Stimulated activated CD4-positive, alpha-beta T cell treated with anti-CD3 and anti-CD28 coated beads, Interleukin-15, amount 100 ng/mL, for 1 hour (primary cell): Measurements from ENCODE around the gene SMCO4.

Experiments
- DNase-seq, 2 donors: peaks; one replicate each; pipeline ENCODE4 v3.0.0-alpha.2; 2020; ENCODE audit warnings: low read depth in 1 of 2, low spot score in 1 of 2

The SMCO4 gene

GRCh38 chr11:93528757-93529645 is 14.2 kb downstream of the SMCO4 start:
- DNase-seq: no peak

GRCh38 chr11:93528252-93528651 is 14.9 kb downstream of the SMCO4 start:
- DNase-seq: no peak

GRCh38 chr11:93526641-93527583 is 16.3 kb downstream of the SMCO4 start:
- no peak for DNase-seq

- no peak for DNase-seq
These were observed 16.9 kb downstream of the SMCO4 start for GRCh38 chr11:93526346-93526633.

GRCh38 chr11:93525601-93526345 is 17.4 kb downstream of the SMCO4 start:
- no peak for DNase-seq

GRCh38 chr11:93524858-93525257 is 18.3 kb downstream of the SMCO4 start:
- no peak for DNase-seq

- no peak for DNase-seq
These were observed 19.0 kb downstream of the SMCO4 start for GRCh38 chr11:93524173-93524536.

GRCh38 chr11:93520726-93521509 is 22.3 kb downstream of the SMCO4 start:
- no peak for DNase-seq

- no peak for DNase-seq
These were observed 24.0 kb downstream of the SMCO4 start for GRCh38 chr11:93519179-93519578.

GRCh38 chr11:93518081-93518480 is 25.1 kb downstream of the SMCO4 start:
- DNase-seq: no peak

- DNase-seq: no peak
These were observed 25.6 kb downstream of the SMCO4 start for GRCh38 chr11:93517611-93518010.

GRCh38 chr11:93517041-93517440 is 26.1 kb downstream of the SMCO4 start:
- DNase-seq: no peak

- no peak for DNase-seq
These were observed 27.7 kb downstream of the SMCO4 start for GRCh38 chr11:93515441-93516025.

- no peak for DNase-seq
These were observed 28.5 kb downstream of the SMCO4 start for GRCh38 chr11:93514712-93515111.

- DNase-seq: no peak
These were observed 29.4 kb downstream of the SMCO4 start for GRCh38 chr11:93513772-93514171.

- no peak for DNase-seq
These were observed 30.1 kb downstream of the SMCO4 start for GRCh38 chr11:93512949-93513667.

- DNase-seq: no peak
These were observed 31.1 kb downstream of the SMCO4 start for GRCh38 chr11:93512073-93512475.

- no peak for DNase-seq
These were observed 32.9 kb downstream of the SMCO4 start for GRCh38 chr11:93510196-93510873.

GRCh38 chr11:93507517-93507916 is 35.7 kb downstream of the SMCO4 start:
- DNase-seq: no peak
